Dendritic cell treated with granulocyte-macrophage colony-stimulating factor and Interleukin-4, amounts not matched to agents 40 ng/mL and 50 ng/mL, for 4 days (primary cell): ENCODE results near the gene ARL15.

Experiments
- H3K27ac Mint-ChIP-seq: one replicate; pipeline ENCODE4 v1.8.0; 2022; ENCODE audit warnings: mild to moderate bottlenecking, mixed read lengths
- H3K27me3 Mint-ChIP-seq: one replicate; pipeline ENCODE4 v1.8.0; 2022; ENCODE audit warnings: mild to moderate bottlenecking, mixed read lengths
- H3K36me3 Mint-ChIP-seq: one replicate; pipeline ENCODE4 v1.8.0; 2022; ENCODE audit warnings: low read depth, mixed read lengths
- H3K4me1 Mint-ChIP-seq: one replicate; pipeline ENCODE4 v1.8.0; 2022; ENCODE audit warnings: low read depth, mixed read lengths
- H3K4me3 Mint-ChIP-seq: one replicate; pipeline ENCODE4 v1.8.0; 2022; ENCODE audit warnings: mild to moderate bottlenecking, moderate library complexity, mixed read lengths
- H3K9me3 Mint-ChIP-seq: one replicate; pipeline ENCODE4 v1.8.0; 2022; ENCODE audit warnings: mixed read lengths
- intact Hi-C: fragments of 100-400 bp; cut with micrococcal nuclease; formaldehyde crosslinking; loops from one replicate; pipeline ENCODE4 v1.15.0; 2022

ARL15 gene

GRCh38 chr5:54146916-54147315 is 163.5 kb downstream of the ARL15 start:
- no peak overlapping the region for H3K27ac Mint-ChIP-seq
- H3K9me3 Mint-ChIP-seq = no peaks in the 10 kb centered on the region
- H3K4me1 Mint-ChIP-seq = peaks cover 2% of the 10 kb centered on the region
- intact Hi-C loops = no loop called here
- no peaks in the 10 kb centered on the region for H3K27me3 Mint-ChIP-seq
- H3K4me3 Mint-ChIP-seq = no peak overlapping the region
- H3K36me3 Mint-ChIP-seq = peaks cover 6% of the 10 kb centered on the region

- Mint-ChIP-seq H3K36me3 (peaks cover 6% of the 10 kb centered on the region), H3K27me3 (no peaks in the 10 kb centered on the region), H3K4me1 (no peaks in the 10 kb centered on the region), H3K9me3 (no peaks in the 10 kb centered on the region), H3K27ac (no peak overlapping the region), H3K4me3 (no peak overlapping the region)
- intact Hi-C loops = no loop called here
Measured at GRCh38 chr5:54146390-54146789, 164.0 kb downstream of the ARL15 start.

GRCh38 chr5:54140247-54140840 is 170.0 kb downstream of the ARL15 start:
- H3K27ac Mint-ChIP-seq = no peak overlapping the region

GRCh38 chr5:54136516-54137440 is 173.6 kb downstream of the ARL15 start:
- Mint-ChIP-seq H3K4me1 (no peaks in the 10 kb centered on the region), H3K27ac (no peak overlapping the region), H3K27me3 (no peaks in the 10 kb centered on the region), H3K36me3 (no peaks in the 10 kb centered on the region), H3K4me3 (no peak overlapping the region), H3K9me3 (no peaks in the 10 kb centered on the region)
- intact Hi-C loops = no loop called here

More at GRCh38 chr5:54140247-54140840, 170.0 kb downstream of the ARL15 start:
- Mint-ChIP-seq H3K4me3 (no peak overlapping the region), H3K36me3 (no peaks in the 10 kb centered on the region), H3K27me3 (no peaks in the 10 kb centered on the region), H3K4me1 (no peaks in the 10 kb centered on the region), H3K9me3 (no peaks in the 10 kb centered on the region)
- intact Hi-C loops = no loop called here

DNA sequence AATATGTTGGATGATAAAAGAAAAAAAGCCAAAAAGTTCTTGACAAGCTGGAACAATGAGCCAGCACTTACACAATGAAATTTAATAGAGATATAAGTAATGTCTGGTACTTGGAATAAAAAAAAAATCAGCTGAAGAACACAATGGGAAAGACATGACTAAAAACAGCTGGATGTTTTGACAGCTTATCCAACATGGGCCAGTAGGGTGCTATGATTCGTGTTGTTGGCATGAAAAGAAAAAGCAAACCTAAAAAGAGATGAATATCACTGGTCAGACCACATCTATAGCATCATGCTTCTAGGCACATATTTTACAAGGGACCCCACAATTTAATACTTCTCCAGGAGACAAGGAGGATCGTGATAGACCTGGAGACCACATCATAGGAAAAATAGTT is 175.3 kb downstream of the ARL15 start:
- no peak overlapping the region for H3K4me3 Mint-ChIP-seq
- no peaks in the 10 kb centered on the region for H3K36me3 Mint-ChIP-seq
- H3K4me1 Mint-ChIP-seq = no peaks in the 10 kb centered on the region
- H3K27ac Mint-ChIP-seq = no peak overlapping the region
- no peaks in the 10 kb centered on the region for H3K9me3 Mint-ChIP-seq
- intact Hi-C loops = no loop called here
- H3K27me3 Mint-ChIP-seq = no peaks in the 10 kb centered on the region

DNA sequence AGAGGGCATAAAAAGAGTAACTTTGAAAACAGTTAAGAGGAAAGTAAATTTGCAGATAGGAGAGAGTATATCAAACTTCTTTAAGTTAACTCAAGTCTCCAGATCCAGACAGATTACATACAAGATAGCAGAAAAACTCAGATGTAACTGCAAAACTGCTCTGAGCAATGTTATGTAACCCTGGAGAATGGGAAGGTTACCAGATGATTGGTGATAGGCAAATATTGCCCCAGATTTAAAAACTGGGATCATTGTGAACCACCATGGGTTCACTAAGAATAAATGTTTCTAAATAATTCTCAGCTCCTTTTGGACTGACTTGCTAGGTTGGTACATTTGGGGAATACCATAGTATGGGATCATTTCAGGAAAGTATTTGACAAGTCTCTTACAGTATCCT is 176.5 kb downstream of the ARL15 start:
- intact Hi-C loops = no loop called here
- Mint-ChIP-seq H3K36me3 (no peaks in the 10 kb centered on the region), H3K4me3 (no peak overlapping the region), H3K4me1 (no peaks in the 10 kb centered on the region), H3K27me3 (no peaks in the 10 kb centered on the region), H3K9me3 (peaks cover 7% of the 10 kb centered on the region), H3K27ac (no peak overlapping the region)

DNA sequence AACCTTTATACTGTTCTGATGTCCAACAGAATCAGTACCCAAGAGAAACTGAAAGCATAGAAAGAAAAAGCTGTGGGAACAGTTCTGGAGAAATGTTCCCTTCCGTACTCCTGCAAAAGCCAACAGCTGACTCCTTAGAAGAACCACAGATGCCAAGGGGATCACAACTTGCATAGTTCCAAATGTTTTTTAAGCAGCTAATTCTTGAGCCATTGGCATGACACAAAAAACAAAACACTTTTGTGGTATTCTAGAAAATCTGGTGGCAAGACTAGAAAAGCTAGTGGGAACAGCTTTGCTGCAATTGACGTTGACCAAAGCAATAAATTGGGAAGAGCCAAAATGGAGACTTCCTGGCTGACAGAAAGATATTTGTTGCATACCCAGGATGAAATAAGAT is 189.9 kb downstream of the ARL15 start:
- H3K9me3 Mint-ChIP-seq = no peaks in the 10 kb centered on the region

DNA sequence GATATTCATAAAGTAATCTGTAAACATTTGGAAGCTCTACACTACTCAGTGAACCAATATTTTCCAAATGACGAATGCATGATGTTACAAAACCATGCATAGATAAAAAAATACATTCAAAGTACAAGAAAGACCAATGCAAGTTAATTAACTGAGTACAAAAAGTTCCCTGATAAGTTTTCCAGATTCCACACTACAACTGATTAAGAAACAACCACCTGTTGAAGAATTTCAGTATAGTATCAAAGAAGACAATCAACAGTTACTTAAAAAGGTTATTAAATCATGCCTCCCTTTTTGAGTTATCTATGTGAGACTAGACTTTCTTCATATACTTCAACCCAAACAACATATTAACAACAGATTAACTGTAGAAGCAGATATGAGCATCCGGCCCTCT is 192.4 kb downstream of the ARL15 start:
- Mint-ChIP-seq H3K36me3 (no peaks in the 10 kb centered on the region), H3K27me3 (no peaks in the 10 kb centered on the region), H3K4me3 (no peak overlapping the region), H3K4me1 (peaks cover 9% of the 10 kb centered on the region), H3K27ac (no peak overlapping the region), H3K9me3 (no peaks in the 10 kb centered on the region)
- intact Hi-C loops = no loop called here

More for the DNA sequence above, 189.9 kb downstream of the ARL15 start:
- H3K4me1 Mint-ChIP-seq = peaks cover 8% of the 10 kb centered on the region
- H3K27ac Mint-ChIP-seq = no peak overlapping the region
- intact Hi-C loops = no loop called here
- no peaks in the 10 kb centered on the region for H3K36me3 Mint-ChIP-seq
- no peak overlapping the region for H3K4me3 Mint-ChIP-seq
- H3K27me3 Mint-ChIP-seq = no peaks in the 10 kb centered on the region

DNA sequence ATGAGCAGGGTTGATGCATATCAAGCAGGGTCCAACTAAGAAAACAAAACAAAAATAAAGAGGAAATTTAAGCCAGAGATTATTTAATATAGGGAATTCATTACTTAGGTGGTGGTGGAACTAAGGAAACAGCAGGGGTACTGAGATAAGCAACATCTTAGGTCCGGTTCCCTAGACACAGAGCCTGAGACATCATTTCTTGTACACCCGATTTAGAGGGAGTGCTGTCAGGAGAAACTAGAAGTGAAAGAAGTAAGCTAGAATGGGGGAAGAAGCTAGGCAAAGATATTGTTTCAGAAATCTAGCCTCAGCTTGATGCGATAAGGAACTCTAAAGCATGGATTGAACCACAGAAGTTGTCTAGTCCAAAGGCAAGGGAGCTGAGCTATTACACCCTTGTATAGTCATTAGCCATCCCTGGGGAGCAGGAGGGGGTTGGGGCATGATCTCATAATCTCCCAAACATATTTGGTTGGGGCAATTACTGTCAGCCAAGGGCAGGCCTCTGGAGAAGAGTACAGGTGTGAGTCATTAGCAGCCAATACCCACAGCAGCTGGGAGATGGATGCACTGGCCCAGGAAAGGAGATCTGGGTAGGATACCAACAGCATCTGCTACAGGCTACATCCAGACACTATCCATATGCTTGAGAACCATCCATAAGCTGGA is 194.5 kb downstream of the ARL15 start:
- no peaks in the 10 kb centered on the region for H3K36me3 Mint-ChIP-seq
- H3K4me1 Mint-ChIP-seq = peaks cover 9% of the 10 kb centered on the region
- H3K27me3 Mint-ChIP-seq = no peaks in the 10 kb centered on the region
- H3K9me3 Mint-ChIP-seq = no peaks in the 10 kb centered on the region
- H3K27ac Mint-ChIP-seq = no peak overlapping the region
- intact Hi-C loops = no loop called here
- no peak overlapping the region for H3K4me3 Mint-ChIP-seq

GRCh38 chr5:54113060-54113459 is 197.3 kb downstream of the ARL15 start:
- Mint-ChIP-seq H3K27me3 (no peaks in the 10 kb centered on the region), H3K9me3 (no peaks in the 10 kb centered on the region), H3K36me3 (no peaks in the 10 kb centered on the region), H3K27ac (no peak overlapping the region), H3K4me3 (no peak overlapping the region), H3K4me1 (peaks cover 9% of the 10 kb centered on the region)
- intact Hi-C loops = no loop called here

DNA sequence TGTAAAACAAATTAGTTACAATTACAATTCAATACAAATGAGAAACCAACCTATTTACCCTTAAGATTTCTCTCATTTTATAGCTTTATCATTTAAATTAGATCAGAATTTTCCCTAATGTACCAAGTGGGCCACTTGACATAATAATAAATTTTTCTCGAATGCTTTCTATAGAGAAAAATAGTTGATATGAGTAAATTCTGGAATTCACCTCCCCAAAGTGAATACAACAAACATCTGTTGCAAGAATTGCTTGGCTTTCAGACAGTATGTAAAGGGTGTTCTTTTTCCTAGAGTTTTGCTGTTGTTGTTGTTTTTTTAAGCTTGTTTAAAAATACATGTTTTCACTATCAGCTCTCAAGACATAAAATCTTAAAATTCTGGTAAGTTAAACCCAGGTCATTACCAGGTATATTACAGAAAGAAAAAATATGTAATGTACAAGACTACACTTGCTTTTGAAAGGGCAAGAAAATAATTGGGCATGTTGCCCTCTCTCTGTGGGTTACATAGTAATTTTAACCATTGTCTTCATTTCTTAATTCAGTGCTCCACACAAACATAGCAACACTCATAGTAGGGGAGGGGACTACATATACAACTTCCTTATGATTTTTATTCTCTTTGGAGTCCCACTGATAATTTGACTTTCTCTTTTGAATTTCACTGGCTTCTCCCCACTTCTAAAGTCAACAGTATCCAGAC is 200.6 kb downstream of the ARL15 start:
- Mint-ChIP-seq H3K4me1 (no peaks in the 10 kb centered on the region), H3K27me3 (no peaks in the 10 kb centered on the region), H3K9me3 (no peaks in the 10 kb centered on the region), H3K36me3 (peaks cover 13% of the 10 kb centered on the region), H3K27ac (no peak overlapping the region), H3K4me3 (no peak overlapping the region)
- intact Hi-C loops = no loop called here

- no peaks in the 10 kb centered on the region for H3K27me3 Mint-ChIP-seq
- intact Hi-C loops = no loop called here
- peaks cover 13% of the 10 kb centered on the region for H3K36me3 Mint-ChIP-seq
- H3K4me3 Mint-ChIP-seq = no peak overlapping the region
- no peaks in the 10 kb centered on the region for H3K4me1 Mint-ChIP-seq
- H3K9me3 Mint-ChIP-seq = no peaks in the 10 kb centered on the region
- no peak overlapping the region for H3K27ac Mint-ChIP-seq
Measured at GRCh38 chr5:54108136-54108535, 202.2 kb downstream of the ARL15 start.

- Mint-ChIP-seq H3K36me3 (peaks cover 13% of the 10 kb centered on the region), H3K27ac (no peak overlapping the region), H3K9me3 (no peaks in the 10 kb centered on the region), H3K4me1 (no peaks in the 10 kb centered on the region), H3K27me3 (no peaks in the 10 kb centered on the region), H3K4me3 (no peak overlapping the region)
- intact Hi-C loops = no loop called here
Measured at GRCh38 chr5:54103871-54104270, 206.5 kb downstream of the ARL15 start.

GRCh38 chr5:54098267-54098666 is 212.1 kb downstream of the ARL15 start:
- H3K27me3 Mint-ChIP-seq = no peaks in the 10 kb centered on the region
- no peaks in the 10 kb centered on the region for H3K36me3 Mint-ChIP-seq
- H3K4me1 Mint-ChIP-seq = peaks cover 14% of the 10 kb centered on the region
- H3K9me3 Mint-ChIP-seq = no peaks in the 10 kb centered on the region
- intact Hi-C loops = no loop called here
- no peak overlapping the region for H3K4me3 Mint-ChIP-seq
- no peak overlapping the region for H3K27ac Mint-ChIP-seq
